Panc1 (cell line): ENCODE results near the gene OTUB1. TPM values are rescaled to one million over a fixed set of nuclear protein-coding genes. Genes with fewer than 3 reads are reported as not detected.

Experiments used
- ATAC-seq: fragments of 200-7000 bp; cut with Tn5 transposase; 2 replicates; pipeline ENCODE4 v1.9.1; 2020; ENCODE audit warnings: mild to moderate bottlenecking, moderate library complexity
- BruUV-seq: library from RNA; stranded (reverse); fragments of 400-500 nt; replicated peaks from 2 replicates; lab custom pipeline; 2021; lab: Mats Ljungman, UMichigan
- CTCF ChIA-PET: fragments of 300-600 bp; sonication (Branson Sonifier 250); formaldehyde crosslinking; loops from one replicate; lab custom pipeline; 2022; ENCODE audit warnings: antibody characterized with exemption; lab: Charles Lee
- POLR2A ChIA-PET: fragments of 300-600 bp; sonication (Branson Sonifier 250); formaldehyde crosslinking; loops from one replicate; lab custom pipeline; 2022; ENCODE audit warnings: antibody characterized with exemption; lab: Charles Lee
- DNase-seq: peaks from one replicate; pipeline ENCODE4 v3.0.0-alpha.2; 2010; ENCODE audit warnings: low read depth, low spot score
- H3K27ac ChIP-seq: 2 replicates; pipeline ENCODE4 v1.5.1; 2011; ENCODE audit warnings: mild to moderate bottlenecking, low read length, inconsistent platforms
- H3K27me3 ChIP-seq: fragments of 200-500 bp; sonication (Bioruptor generic); 2 replicates; pipeline ENCODE4 v1.6.0; 2014; ENCODE audit warnings: low read length, inconsistent platforms; ENCODE audit not compliant: control insufficient read depth, insufficient read depth
- H3K36me3 ChIP-seq: fragments of 200-500 bp; sonication (Bioruptor generic); 2 replicates; pipeline ENCODE4 v1.5.1; 2014; ENCODE audit warnings: inconsistent platforms, mild to moderate bottlenecking, low read length, moderate library complexity; ENCODE audit not compliant: control insufficient read depth, insufficient read depth
- H3K4me1 ChIP-seq: 2 replicates; pipeline ENCODE4 v1.5.1; 2011; ENCODE audit warnings: inconsistent platforms, mild to moderate bottlenecking, low read length, moderate library complexity; ENCODE audit not compliant: control insufficient read depth, insufficient read depth
- H3K4me3 ChIP-seq, 2 experiments: 2 replicates each; pipeline ENCODE4 v1.5.1; 2011 to 2012; ENCODE audit warnings: low read depth in 2 of 2, low read length in 2 of 2, mild to moderate bottlenecking in 2 of 2, inconsistent platforms in 1 of 2, moderate library complexity in 1 of 2
- H3K9me3 ChIP-seq: fragments of 200-500 bp; sonication (Bioruptor generic); 2 replicates; pipeline ENCODE4 v1.5.1; 2014; ENCODE audit warnings: low read depth, mild to moderate bottlenecking, inconsistent platforms, low read length, moderate library complexity; ENCODE audit not compliant: control insufficient read depth, insufficient read depth
- CTCF ChIP-seq: fragments of 450-650 bp; IDR thresholded peaks from 2 replicates; pipeline ENCODE4 v1.5.1; 2017; ENCODE audit warnings: mild to moderate bottlenecking
- POLR2AphosphoS5 ChIP-seq: IDR thresholded peaks from 2 replicates; pipeline ENCODE4 v1.6.1; 2012; ENCODE audit warnings: mild to moderate bottlenecking, low read depth, low read length, moderate library complexity
- REST ChIP-seq, 2 experiments: IDR thresholded peaks; 2 replicates each; pipeline ENCODE4 v1.6.1; 2011 to 2012; ENCODE audit warnings: low read depth in 2 of 2, control low read depth in 1 of 2, low read length in 1 of 2, mild to moderate bottlenecking in 1 of 2, moderate library complexity in 1 of 2; ENCODE audit not compliant: insufficient read depth in 1 of 2
- SIN3A ChIP-seq: IDR thresholded peaks from 2 replicates; pipeline ENCODE4 v1.6.1; 2012; ENCODE audit warnings: low read depth, mild to moderate bottlenecking, low read length, moderate library complexity, borderline replicate concordance; ENCODE audit not compliant: insufficient read depth
- TCF7L2 ChIP-seq: IDR thresholded peaks from 2 replicates; pipeline ENCODE4 v1.6.1; 2011; ENCODE audit warnings: mild to moderate bottlenecking, low read depth, low read length, inconsistent platforms
- in situ Hi-C: cut with HindIII; loops from 2 replicates; pipeline ENCODE4 v1.10.0; 2016; ENCODE audit warnings: low sequenced_read_pairs, low pct_unique_long_range_greater_than_20kb
- intact Hi-C: fragments of 100-400 bp; cut with micrococcal nuclease; formaldehyde crosslinking; loops from one replicate; pipeline ENCODE4 v1.10.0; 2022; ENCODE audit not compliant: unreplicated experiment
- total RNA-seq: library from RNA; stranded (reverse); gene quantifications from one replicate; pipeline ENCODE4 v1.2.1, GENCODE V29; 2021; ENCODE audit not compliant: unreplicated experiment

OTUB1 gene
- total RNA-seq, 1 experiment from 2014 or later: 118 TPM

- Histone ChIP-seq H3K27ac (no peak overlapping the region), H3K4me1 (peaks cover 10% of the 10 kb centered on the region), H3K36me3 (peaks cover 4% of the 10 kb centered on the region), H3K27me3 (no peaks in the 10 kb centered on the region), H3K4me3 (no peak overlapping the region), H3K9me3 (no peaks in the 10 kb centered on the region)
- DNase-seq (no peak), ATAC-seq (no peak)
- intact Hi-C loops (no loop called here), in situ Hi-C loops (no loop called here)
- no TSS peak for BruUV-seq
- ChIA-PET POLR2A (interaction anchor here (0.6 kb wide), 1 partner anchor 236 kb away, joined by 5 read pairs; no protein-coding TSS in a partner anchor), CTCF (no interaction called here)
- TF ChIP-seq CTCF: no peak
- peak in 1 of 2 experiments; percentile 59; a peak in 2 of 4 replicates for TF ChIP-seq REST (IDR thresholded peaks at IDR 0.05; ENCODE audit: insufficient read depth in 1 of 2, low read depth in 2 of 2, low read length in 1 of 2)
- no peak for TF ChIP-seq TCF7L2
- TF ChIP-seq SIN3A: no peak
Measured at GRCh38 chr11:63991558-63991957, 5.3 kb downstream of the OTUB1 start.

GRCh38 chr11:63993100-63993499, 6.9 kb downstream of the OTUB1 start:
- POLR2A ChIA-PET: no interaction called here
- no peak overlapping the region for H3K27ac ChIP-seq
- peaks cover 4% of the 10 kb centered on the region; the same call in 1 of the 2 replicates for H3K36me3 ChIP-seq
- H3K9me3 ChIP-seq: no peaks in the 10 kb centered on the region
- ATAC-seq (no peak), DNase-seq (no peak)
- H3K4me1 ChIP-seq: peaks cover 5% of the 10 kb centered on the region; the same call in 1 of the 2 replicates
- in situ Hi-C loops: no loop called here
- TF ChIP-seq POLR2AphosphoS5: no peak
- no peak for TF ChIP-seq SIN3A
- no peak for TF ChIP-seq REST (IDR thresholded peaks at IDR 0.05; ENCODE audit: insufficient read depth in 1 of 2, low read depth in 2 of 2, low read length in 1 of 2)
- no peak for TF ChIP-seq CTCF
- TF ChIP-seq TCF7L2: no peak
- H3K27me3 ChIP-seq: no peaks in the 10 kb centered on the region
- BruUV-seq: no TSS peak
- H3K4me3 ChIP-seq: no peak overlapping the region
- intact Hi-C loops: no loop called here
- CTCF ChIA-PET: no interaction called here
